Esophagus (tissue), 2 donors: ENCODE data around the gene NLGN1. TPM values are rescaled to one million over a fixed set of nuclear protein-coding genes. Genes with fewer than 3 reads are reported as not detected.

Experiments used
- H3K27ac ChIP-seq, 2 donors: one replicate each; pipeline ENCODE4 v1.5.1; 2013; ENCODE audit warnings: low read depth in 2 of 2, mild to moderate bottlenecking in 2 of 2, inconsistent platforms in 1 of 2, low read length in 1 of 2, moderate library complexity in 1 of 2
- H3K27me3 ChIP-seq, 2 donors: one replicate each; pipeline ENCODE4 v1.6.1; 2013; ENCODE audit warnings: low read length in 2 of 2, control low read depth in 1 of 2, mild to moderate bottlenecking in 1 of 2; ENCODE audit not compliant: insufficient read depth in 2 of 2, control insufficient read depth in 1 of 2
- H3K36me3 ChIP-seq, 2 donors: one replicate each; pipeline ENCODE4 v1.6.1; 2013; ENCODE audit warnings: low read length in 1 of 2; ENCODE audit not compliant: control insufficient read depth in 2 of 2, insufficient read depth in 2 of 2
- H3K4me1 ChIP-seq, 2 donors: one replicate each; pipeline ENCODE4 v1.6.1; 2013; ENCODE audit warnings: low read length in 1 of 2; ENCODE audit not compliant: control insufficient read depth in 2 of 2, insufficient read depth in 2 of 2
- H3K4me3 ChIP-seq, 2 donors: one replicate each; pipeline ENCODE4 v1.5.1; 2013; ENCODE audit warnings: low read length in 2 of 2, mild to moderate bottlenecking in 2 of 2, low read depth in 1 of 2, moderate library complexity in 1 of 2
- H3K9me3 ChIP-seq, 2 donors: one replicate each; pipeline ENCODE4 v1.6.1; 2013; ENCODE audit warnings: mild to moderate bottlenecking in 2 of 2, low read depth in 1 of 2, low read length in 1 of 2, moderate library complexity in 1 of 2; ENCODE audit not compliant: control insufficient read depth in 2 of 2, insufficient read depth in 1 of 2
- WGBS, 2 donors: extraction: QIAGEN DNeasy Blood & Tissue Kit; methylation state at CpG; one replicate each; pipeline ENCODE4 v1.1.7; 2013; 5-methylcytosine and 5-hydroxymethylcytosine counted together
- polyA plus RNA-seq, 2 donors: library from polyadenylated mRNA; stranded (reverse); fragments of 200-250 nt; gene quantifications; one replicate each; pipeline ENCODE4 v1.2.3, GENCODE V29; 2013
- donor health status: healthy with polysubstance abuse.
- donor health status: Bipolar disorder and iron deficiency.

NLGN1 gene
- polyA plus RNA-seq, 2 donors, result 0.26 to 0.46 TPM

DNA sequence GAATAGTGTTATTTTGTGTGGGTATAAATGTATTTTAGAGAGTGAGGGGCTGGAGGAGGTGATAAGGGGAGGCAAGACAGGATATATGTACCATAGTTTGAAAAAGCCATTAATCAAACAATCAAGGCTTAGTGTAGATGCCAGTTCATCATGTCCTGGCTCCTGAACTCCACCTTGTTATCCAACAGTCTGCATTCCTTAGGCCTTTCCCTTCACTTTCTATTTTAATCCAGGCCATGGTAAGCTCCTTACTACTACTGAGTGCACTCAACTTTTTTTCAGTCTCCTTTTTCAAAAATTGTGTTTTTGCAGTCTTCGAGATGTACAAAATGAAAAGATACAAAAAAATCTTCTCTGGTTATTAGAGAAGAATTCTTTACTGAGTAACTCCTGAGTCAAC lies 761.1 kb downstream of the NLGN1 start:
- Histone ChIP-seq H3K27me3 (no peaks in the 10 kb centered on the region), H3K36me3 (no peaks in the 10 kb centered on the region), H3K4me1 (no peaks in the 10 kb centered on the region), H3K4me3 (no peak overlapping the region), H3K27ac (no peak overlapping the region), H3K9me3 (no peaks in the 10 kb centered on the region)
- 73% methylated on average over 1 of the region's 1 CpG for WGBS, 2 donors

DNA sequence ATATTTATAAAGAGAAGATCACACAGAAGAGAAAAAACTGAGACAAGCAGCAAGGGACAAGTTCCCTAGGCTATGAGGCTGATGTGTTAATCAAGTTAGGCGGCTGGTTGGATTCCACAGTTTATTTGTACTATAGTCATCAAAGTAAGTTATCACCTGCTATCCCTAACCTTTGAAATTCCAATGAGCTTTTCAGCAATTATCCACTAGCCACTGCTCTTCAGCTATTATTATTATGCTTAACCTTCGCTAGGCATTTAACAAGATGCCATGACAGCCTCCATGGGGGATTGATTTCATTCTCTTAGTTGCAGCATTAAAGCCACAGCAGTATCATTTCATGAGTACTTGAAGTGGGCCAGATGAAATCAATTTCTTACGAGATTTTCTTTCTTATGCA lies 762.1 kb downstream of the NLGN1 start:
- no peaks in the 10 kb centered on the region for H3K9me3 ChIP-seq
- no peaks in the 10 kb centered on the region for H3K27me3 ChIP-seq
- H3K4me1 ChIP-seq, result no peaks in the 10 kb centered on the region
- H3K4me3 ChIP-seq, result no peak overlapping the region
- 73 to 85% methylated on average over 3 of the region's 3 CpGs for WGBS, 2 donors
- H3K36me3 ChIP-seq, result no peaks in the 10 kb centered on the region
- no peak overlapping the region for H3K27ac ChIP-seq

DNA sequence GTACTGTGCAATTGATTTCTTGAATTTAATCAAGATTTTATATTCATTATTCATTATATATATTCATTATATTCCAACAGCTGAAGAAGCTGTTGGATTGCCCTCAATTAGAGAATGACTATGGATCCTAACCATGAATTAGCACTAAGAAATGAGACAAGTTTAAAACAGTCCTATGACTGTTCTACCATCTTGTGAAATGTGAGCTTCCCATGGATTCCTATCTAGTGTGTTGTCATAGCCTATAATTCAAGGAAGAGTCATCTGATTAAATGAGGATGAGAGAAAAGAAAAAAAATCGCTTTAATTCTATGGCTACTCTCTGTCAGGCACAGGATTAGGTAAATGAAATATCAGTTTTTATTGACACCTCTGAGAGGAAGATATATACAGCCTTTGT lies 765.0 kb downstream of the NLGN1 start:
- H3K27ac ChIP-seq, result no peak overlapping the region
- no peak overlapping the region for H3K4me3 ChIP-seq
- no peaks in the 10 kb centered on the region for H3K4me1 ChIP-seq
- WGBS, 2 donors, result 85 to 90% methylated on average over 1 of the region's 1 CpG
- no peaks in the 10 kb centered on the region for H3K9me3 ChIP-seq
- no peaks in the 10 kb centered on the region for H3K36me3 ChIP-seq
- H3K27me3 ChIP-seq, result no peaks in the 10 kb centered on the region

DNA sequence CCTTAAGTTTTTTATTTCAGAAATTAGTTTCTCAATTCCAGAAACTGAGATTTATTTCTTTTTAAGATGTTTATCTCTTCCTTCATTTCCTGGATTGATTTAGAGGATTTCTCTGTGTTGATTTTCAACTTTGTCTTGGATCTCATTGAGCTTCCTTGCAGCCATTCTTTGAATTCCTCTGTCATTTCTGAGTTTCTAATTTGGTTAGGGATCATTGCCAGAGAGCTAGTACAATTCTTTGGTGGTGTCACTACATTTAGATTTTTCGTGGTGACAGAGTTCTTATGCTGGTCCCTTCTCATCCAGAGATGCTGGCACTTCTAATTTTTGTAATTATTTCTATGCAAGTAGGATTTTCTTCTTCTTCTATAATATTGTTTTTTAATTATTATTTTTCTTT lies 770.5 kb downstream of the NLGN1 start:
- no peaks in the 10 kb centered on the region for H3K4me1 ChIP-seq
- whole genome bisulfite sequencing, 2 donors, result 46 to 60% methylated on average over 1 of the region's 1 CpG
- no peaks in the 10 kb centered on the region for H3K27me3 ChIP-seq
- H3K36me3 ChIP-seq, result no peaks in the 10 kb centered on the region
- no peaks in the 10 kb centered on the region for H3K9me3 ChIP-seq
- no peak overlapping the region for H3K27ac ChIP-seq
- no peak overlapping the region for H3K4me3 ChIP-seq

DNA sequence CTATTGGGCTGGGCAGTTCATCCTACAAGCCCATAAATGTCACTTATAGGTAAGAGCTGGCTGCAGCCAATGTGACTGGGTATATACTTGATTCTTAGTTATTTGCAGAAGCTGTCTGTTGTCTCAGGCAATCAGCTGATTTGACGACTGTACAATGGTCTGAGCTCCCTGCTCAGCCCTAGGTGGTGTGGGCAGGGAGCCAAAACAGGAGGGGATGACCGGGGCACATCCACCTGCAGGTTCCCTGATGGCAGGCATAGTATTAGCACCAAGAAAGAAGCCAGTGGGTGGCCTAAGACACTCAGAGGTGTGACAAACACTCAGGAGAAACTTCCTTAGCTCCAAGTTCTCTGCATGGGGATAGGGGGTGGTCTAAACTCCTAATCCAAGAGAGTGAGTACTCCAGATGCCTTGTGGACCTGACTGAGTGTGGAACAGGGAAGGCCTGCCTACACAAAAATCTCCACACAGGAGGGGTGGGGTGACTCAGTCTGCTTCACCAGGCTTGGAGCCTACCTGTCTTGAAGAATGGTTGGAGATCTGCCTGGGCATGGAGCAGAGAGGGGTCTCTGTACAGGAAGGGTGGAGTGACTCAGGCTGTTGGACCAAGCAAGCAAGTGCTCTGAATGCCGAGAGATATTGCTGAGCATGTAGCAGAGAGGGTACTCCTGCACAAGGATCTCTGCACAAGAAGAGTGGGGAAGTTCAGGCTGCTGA lies 771.2 kb downstream of the NLGN1 start:
- no peaks in the 10 kb centered on the region for H3K9me3 ChIP-seq
- no peak overlapping the region for H3K27ac ChIP-seq
- H3K4me3 ChIP-seq, result no peak overlapping the region
- H3K27me3 ChIP-seq, result no peaks in the 10 kb centered on the region
- 74% methylated on average over 3 of the region's 3 CpGs for WGBS, 2 donors
- H3K36me3 ChIP-seq, result no peaks in the 10 kb centered on the region
- H3K4me1 ChIP-seq, result no peaks in the 10 kb centered on the region

DNA sequence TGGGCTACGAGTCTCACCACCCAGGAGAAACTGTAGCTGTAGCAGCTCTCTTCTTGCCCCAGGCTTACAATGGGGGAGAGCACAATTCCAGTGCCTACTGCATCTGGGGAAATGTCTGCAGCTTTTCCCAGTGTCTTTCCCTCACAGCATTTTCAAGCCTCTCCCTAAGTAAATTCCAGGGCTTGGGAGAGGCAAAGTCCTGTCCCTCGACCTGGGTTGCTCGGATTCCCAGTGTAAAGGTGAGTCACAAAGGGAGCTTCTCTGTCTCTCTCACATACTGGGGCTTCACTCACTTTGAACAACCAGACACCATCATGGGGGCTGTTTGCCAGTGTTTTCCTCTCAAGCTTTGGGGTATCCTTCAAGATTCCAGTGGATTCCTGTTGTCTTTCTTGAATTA lies 772.2 kb downstream of the NLGN1 start:
- Histone ChIP-seq H3K27me3 (no peaks in the 10 kb centered on the region), H3K4me1 (no peaks in the 10 kb centered on the region), H3K27ac (no peak overlapping the region), H3K9me3 (no peaks in the 10 kb centered on the region), H3K4me3 (no peak overlapping the region), H3K36me3 (no peaks in the 10 kb centered on the region)
- 69 to 80% methylated on average over 3 of the region's 3 CpGs for WGBS, 2 donors

DNA sequence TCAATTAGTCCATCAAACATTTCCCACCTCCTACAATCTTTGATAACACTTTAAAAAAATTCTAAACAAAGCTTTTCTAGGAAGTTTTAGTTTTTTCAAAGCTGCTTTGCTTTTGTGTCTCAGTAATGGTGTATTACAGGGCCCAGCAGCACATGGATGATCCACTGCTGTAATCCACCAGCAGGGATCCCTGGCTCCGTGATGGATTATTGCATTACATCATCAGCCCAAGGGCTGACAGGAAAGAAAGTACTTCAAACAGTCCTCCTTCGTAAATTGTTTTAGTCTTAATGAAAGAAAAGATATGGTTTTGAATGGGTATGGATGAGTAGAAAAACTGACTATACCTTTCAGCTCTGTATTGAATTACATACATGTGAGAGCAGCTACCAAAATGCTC lies 772.7 kb downstream of the NLGN1 start:
- Histone ChIP-seq H3K36me3 (no peaks in the 10 kb centered on the region), H3K27ac (no peak overlapping the region), H3K4me1 (no peaks in the 10 kb centered on the region), H3K9me3 (no peaks in the 10 kb centered on the region), H3K4me3 (no peak overlapping the region), H3K27me3 (no peaks in the 10 kb centered on the region)
- 37 to 48% methylated on average over 2 of the region's 2 CpGs for whole genome bisulfite sequencing, 2 donors

DNA sequence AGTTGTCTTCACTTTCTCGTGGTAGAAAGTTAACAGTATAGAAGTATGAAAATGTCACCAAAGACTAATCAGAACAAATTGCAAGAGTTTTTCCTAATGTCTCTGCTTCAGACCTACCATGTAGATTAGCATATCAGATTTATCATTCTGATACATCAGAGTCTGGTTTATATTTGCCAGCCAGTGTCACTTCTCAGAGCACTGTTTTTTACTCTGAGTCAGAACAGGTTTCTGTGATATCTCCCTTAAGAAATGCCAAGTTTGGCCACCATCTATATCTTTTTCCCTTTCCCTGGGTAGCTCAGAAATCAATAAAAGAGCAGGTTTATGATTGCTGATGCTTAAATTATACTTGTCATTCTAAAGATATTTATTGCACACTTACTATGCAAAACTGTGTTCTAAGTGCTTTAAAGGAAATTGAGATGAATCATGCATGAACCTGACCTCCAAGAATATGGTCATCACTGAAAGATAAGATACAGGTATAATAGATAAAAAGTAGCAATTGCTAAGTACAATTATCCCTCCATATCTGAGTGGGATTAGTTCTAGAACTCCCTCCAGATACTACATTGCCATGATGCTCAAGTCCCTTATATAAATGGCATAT lies 788.9 kb downstream of the NLGN1 start:
- no peak overlapping the region for H3K27ac ChIP-seq
- no peaks in the 10 kb centered on the region for H3K36me3 ChIP-seq
- WGBS, 2 donors, result 82 to 92% methylated on average over 1 of the region's 1 CpG

DNA sequence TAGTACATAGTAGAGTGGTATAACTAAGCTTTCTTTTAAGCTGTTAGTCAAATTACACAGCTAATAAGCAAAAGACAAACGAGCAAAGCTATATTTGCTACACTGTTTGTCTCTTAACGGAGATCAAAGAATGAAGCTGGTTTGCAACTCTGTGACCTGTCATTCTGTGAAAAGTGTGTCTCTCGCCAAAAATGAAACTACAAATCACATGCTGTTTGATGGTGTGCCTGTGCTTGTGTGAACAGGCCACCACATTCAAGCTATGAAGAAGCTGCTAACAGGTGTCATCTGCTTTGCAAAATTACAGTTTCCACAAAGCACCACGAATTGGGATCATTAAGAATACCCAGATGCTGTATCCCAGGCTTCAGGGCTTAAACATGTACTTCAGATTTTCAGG lies 793.8 kb downstream of the NLGN1 start:
- 20 to 24% methylated on average over 4 of the region's 4 CpGs for WGBS, 2 donors
- Histone ChIP-seq H3K27me3 (no peaks in the 10 kb centered on the region), H3K36me3 (no peaks in the 10 kb centered on the region), H3K9me3 (no peaks in the 10 kb centered on the region), H3K4me3 (no peak overlapping the region), H3K27ac (no peak overlapping the region), H3K4me1 (no peaks in the 10 kb centered on the region)

More for the DNA sequence above, 788.9 kb downstream of the NLGN1 start:
- Histone ChIP-seq H3K9me3 (no peaks in the 10 kb centered on the region), H3K4me3 (no peak overlapping the region), H3K4me1 (no peaks in the 10 kb centered on the region), H3K27me3 (no peaks in the 10 kb centered on the region)

DNA sequence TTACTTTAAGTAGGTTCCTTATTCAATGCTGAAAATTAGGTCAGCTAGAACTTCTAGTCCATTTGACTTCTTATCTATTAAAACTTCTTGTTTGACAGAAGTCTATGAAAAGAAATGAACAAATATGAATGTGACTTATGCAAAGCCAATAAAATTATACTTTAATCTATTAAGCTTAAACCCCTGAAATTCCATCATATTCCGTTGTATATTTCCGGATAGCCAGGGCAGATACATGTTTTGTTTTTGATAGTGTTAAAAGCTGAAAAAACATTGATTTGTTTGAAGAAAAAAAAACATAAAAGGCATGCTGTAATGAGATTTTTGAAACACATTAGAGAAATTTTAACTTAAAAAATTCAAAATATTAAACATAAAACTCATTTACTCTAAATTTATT lies 794.4 kb downstream of the NLGN1 start:
- Histone ChIP-seq H3K36me3 (no peaks in the 10 kb centered on the region), H3K27me3 (no peaks in the 10 kb centered on the region), H3K4me3 (no peak overlapping the region), H3K9me3 (no peaks in the 10 kb centered on the region), H3K27ac (no peak overlapping the region), H3K4me1 (no peaks in the 10 kb centered on the region)
- WGBS, 2 donors, result 74 to 82% methylated on average over 2 of the region's 2 CpGs
